ENCODE measurements around the gene GSTM1.

GRCh38 chr1:109668123-109668775 is 19.4 kb upstream of the GSTM1 start:
- TF ChIP-seq CTCF (IDR thresholded peaks at IDR 0.05) (no peak), POLR2A (IDR thresholded peaks at IDR 0.05) (no peak)

Measured in thyroid gland (tissue), 4 donors.